Coronary artery (tissue), 2 donors: ENCODE results near the gene SCGB1A1.
A peak's percentile ranks its signal among the peaks of the same experiment; 100 is the strongest.

ENCODE experiments used
- DNase-seq: peaks from one replicate; pipeline ENCODE4 v3.0.0-alpha.2; 2017; ENCODE audit warnings: low spot score
- H3K27ac ChIP-seq, 2 donors: fragments of 200-600 bp; sonication (generic); one replicate each; pipeline ENCODE4 v1.5.1; 2016 to 2019
- H3K4me3 ChIP-seq: fragments of 200-600 bp; sonication (generic); 2 replicates; pipeline ENCODE4 v1.5.1; 2016; ENCODE audit warnings: mild to moderate bottlenecking, moderate library complexity
- CTCF ChIP-seq: fragments of 200-600 bp; sonication (generic); IDR thresholded peaks from one replicate; pipeline ENCODE4 v1.5.1; 2019; ENCODE audit warnings: antibody characterized with exemption

Gene SCGB1A1

GRCh38 chr11:62420882-62421281, 2.0 kb downstream of the SCGB1A1 start:
- no peak overlapping the region for H3K4me3 ChIP-seq
- no peak overlapping the region for H3K27ac ChIP-seq
- TF ChIP-seq CTCF: no peak
- DNase-seq: no peak

- TF ChIP-seq CTCF: no peak
- no peak overlapping the region for H3K4me3 ChIP-seq
- H3K27ac ChIP-seq: no peak overlapping the region
- DNase-seq: no peak
Measured at GRCh38 chr11:62421996-62422395, 3.2 kb downstream of the SCGB1A1 start.

GRCh38 chr11:62423012-62423411, 4.2 kb downstream of the SCGB1A1 start:
- no peak for DNase-seq
- no peak overlapping the region for H3K27ac ChIP-seq
- H3K4me3 ChIP-seq: no peak overlapping the region
- TF ChIP-seq CTCF: no peak

- Histone ChIP-seq H3K4me3 (no peak overlapping the region), H3K27ac (peak overlapping the region in 1 of 2 donors; percentile 54)
- no peak for TF ChIP-seq CTCF
- no peak for DNase-seq
Measured at GRCh38 chr11:62427630-62428233, 8.9 kb downstream of the SCGB1A1 start.

- Histone ChIP-seq H3K27ac (no peak overlapping the region), H3K4me3 (no peak overlapping the region)
- no peak for TF ChIP-seq CTCF
- DNase-seq: no peak
Measured at GRCh38 chr11:62428871-62429560, 10.2 kb downstream of the SCGB1A1 start.

GRCh38 chr11:62430425-62430824, 11.6 kb downstream of the SCGB1A1 start:
- TF ChIP-seq CTCF: no peak
- Histone ChIP-seq H3K4me3 (no peak overlapping the region), H3K27ac (peak overlapping the region in 1 of 2 donors; percentile 51)
- no peak for DNase-seq
